Panc1 (cell line): ENCODE measurements around the gene SNX3. TPM values are rescaled to one million over a fixed set of nuclear protein-coding genes. Genes with fewer than 3 reads are reported as not detected.

Source experiments
- ATAC-seq: fragments of 200-7000 bp; cut with Tn5 transposase; 2 replicates; pipeline ENCODE4 v1.9.1; 2020; ENCODE audit warnings: mild to moderate bottlenecking, moderate library complexity
- BruUV-seq: library from RNA; stranded (reverse); fragments of 400-500 nt; replicated peaks from 2 replicates; lab custom pipeline; 2021; lab: Mats Ljungman, UMichigan
- CTCF ChIA-PET: fragments of 300-600 bp; sonication (Branson Sonifier 250); formaldehyde crosslinking; loops from one replicate; lab custom pipeline; 2022; ENCODE audit warnings: antibody characterized with exemption; lab: Charles Lee
- POLR2A ChIA-PET: fragments of 300-600 bp; sonication (Branson Sonifier 250); formaldehyde crosslinking; loops from one replicate; lab custom pipeline; 2022; ENCODE audit warnings: antibody characterized with exemption; lab: Charles Lee
- DNase-seq: peaks from one replicate; pipeline ENCODE4 v3.0.0-alpha.2; 2010; ENCODE audit warnings: low read depth, low spot score
- H3K27ac ChIP-seq: 2 replicates; pipeline ENCODE4 v1.5.1; 2011; ENCODE audit warnings: mild to moderate bottlenecking, low read length, inconsistent platforms
- H3K27me3 ChIP-seq: fragments of 200-500 bp; sonication (Bioruptor generic); 2 replicates; pipeline ENCODE4 v1.6.0; 2014; ENCODE audit warnings: low read length, inconsistent platforms; ENCODE audit not compliant: control insufficient read depth, insufficient read depth
- H3K36me3 ChIP-seq: fragments of 200-500 bp; sonication (Bioruptor generic); 2 replicates; pipeline ENCODE4 v1.5.1; 2014; ENCODE audit warnings: inconsistent platforms, mild to moderate bottlenecking, low read length, moderate library complexity; ENCODE audit not compliant: control insufficient read depth, insufficient read depth
- H3K4me1 ChIP-seq: 2 replicates; pipeline ENCODE4 v1.5.1; 2011; ENCODE audit warnings: inconsistent platforms, mild to moderate bottlenecking, low read length, moderate library complexity; ENCODE audit not compliant: control insufficient read depth, insufficient read depth
- H3K4me3 ChIP-seq, 2 experiments: 2 replicates each; pipeline ENCODE4 v1.5.1; 2011 to 2012; ENCODE audit warnings: low read depth in 2 of 2, low read length in 2 of 2, mild to moderate bottlenecking in 2 of 2, inconsistent platforms in 1 of 2, moderate library complexity in 1 of 2
- H3K9me3 ChIP-seq: fragments of 200-500 bp; sonication (Bioruptor generic); 2 replicates; pipeline ENCODE4 v1.5.1; 2014; ENCODE audit warnings: low read depth, mild to moderate bottlenecking, inconsistent platforms, low read length, moderate library complexity; ENCODE audit not compliant: control insufficient read depth, insufficient read depth
- POLR2AphosphoS5 ChIP-seq: IDR thresholded peaks from 2 replicates; pipeline ENCODE4 v1.6.1; 2012; ENCODE audit warnings: mild to moderate bottlenecking, low read depth, low read length, moderate library complexity
- SIN3A ChIP-seq: IDR thresholded peaks from 2 replicates; pipeline ENCODE4 v1.6.1; 2012; ENCODE audit warnings: low read depth, mild to moderate bottlenecking, low read length, moderate library complexity, borderline replicate concordance; ENCODE audit not compliant: insufficient read depth
- TCF7L2 ChIP-seq: IDR thresholded peaks from 2 replicates; pipeline ENCODE4 v1.6.1; 2011; ENCODE audit warnings: mild to moderate bottlenecking, low read depth, low read length, inconsistent platforms
- in situ Hi-C: cut with HindIII; loops from 2 replicates; pipeline ENCODE4 v1.10.0; 2016; ENCODE audit warnings: low sequenced_read_pairs, low pct_unique_long_range_greater_than_20kb
- intact Hi-C: fragments of 100-400 bp; cut with micrococcal nuclease; formaldehyde crosslinking; loops from one replicate; pipeline ENCODE4 v1.10.0; 2022; ENCODE audit not compliant: unreplicated experiment
- total RNA-seq: library from RNA; stranded (reverse); gene quantifications from one replicate; pipeline ENCODE4 v1.2.1, GENCODE V29; 2021; ENCODE audit not compliant: unreplicated experiment
- TF ChIP-seq, protein P1 (sequence below): fragments of 450-650 bp; IDR thresholded peaks from 2 replicates; pipeline ENCODE4 v1.5.1; 2017; ENCODE audit warnings: mild to moderate bottlenecking
- TF ChIP-seq, protein P2 (sequence below), 2 experiments: IDR thresholded peaks; 2 replicates each; pipeline ENCODE4 v1.6.1; 2011 to 2012; ENCODE audit warnings: low read depth in 2 of 2, control low read depth in 1 of 2, low read length in 1 of 2, mild to moderate bottlenecking in 1 of 2, moderate library complexity in 1 of 2; ENCODE audit not compliant: insufficient read depth in 1 of 2

SNX3 gene
- total RNA-seq, 1 experiment from 2014 or later: 223 TPM

DNA sequence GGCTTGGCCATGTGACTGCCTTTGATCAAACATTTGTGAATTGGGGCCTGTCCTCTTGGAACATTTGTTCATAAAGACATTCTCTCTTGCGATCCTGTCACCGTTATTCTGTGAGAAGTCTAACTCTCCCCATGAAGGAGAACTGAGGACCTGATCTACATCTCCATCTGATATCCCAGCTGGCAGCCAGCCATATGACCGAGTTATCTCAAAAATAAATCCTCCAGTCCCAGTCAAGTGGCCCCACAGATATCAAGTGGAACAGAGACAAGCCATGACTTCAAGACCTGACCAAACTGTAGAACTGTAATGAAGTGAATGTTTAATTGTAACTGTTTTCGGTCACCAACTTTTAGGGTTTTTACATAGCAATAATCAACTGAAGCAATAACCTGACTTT is 25.7 kb downstream of the SNX3 start:
- in situ Hi-C loops (no loop called here), intact Hi-C loops (loop anchor here (10.0 kb wide), 1 partner anchor 120 kb away; no protein-coding TSS in a partner anchor)
- TF ChIP-seq, protein P1, sequence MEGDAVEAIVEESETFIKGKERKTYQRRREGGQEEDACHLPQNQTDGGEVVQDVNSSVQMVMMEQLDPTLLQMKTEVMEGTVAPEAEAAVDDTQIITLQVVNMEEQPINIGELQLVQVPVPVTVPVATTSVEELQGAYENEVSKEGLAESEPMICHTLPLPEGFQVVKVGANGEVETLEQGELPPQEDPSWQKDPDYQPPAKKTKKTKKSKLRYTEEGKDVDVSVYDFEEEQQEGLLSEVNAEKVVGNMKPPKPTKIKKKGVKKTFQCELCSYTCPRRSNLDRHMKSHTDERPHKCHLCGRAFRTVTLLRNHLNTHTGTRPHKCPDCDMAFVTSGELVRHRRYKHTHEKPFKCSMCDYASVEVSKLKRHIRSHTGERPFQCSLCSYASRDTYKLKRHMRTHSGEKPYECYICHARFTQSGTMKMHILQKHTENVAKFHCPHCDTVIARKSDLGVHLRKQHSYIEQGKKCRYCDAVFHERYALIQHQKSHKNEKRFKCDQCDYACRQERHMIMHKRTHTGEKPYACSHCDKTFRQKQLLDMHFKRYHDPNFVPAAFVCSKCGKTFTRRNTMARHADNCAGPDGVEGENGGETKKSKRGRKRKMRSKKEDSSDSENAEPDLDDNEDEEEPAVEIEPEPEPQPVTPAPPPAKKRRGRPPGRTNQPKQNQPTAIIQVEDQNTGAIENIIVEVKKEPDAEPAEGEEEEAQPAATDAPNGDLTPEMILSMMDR: no peak
- TF ChIP-seq TCF7L2 (no peak), POLR2AphosphoS5 (no peak), SIN3A (no peak)
- TF ChIP-seq, protein P2, sequence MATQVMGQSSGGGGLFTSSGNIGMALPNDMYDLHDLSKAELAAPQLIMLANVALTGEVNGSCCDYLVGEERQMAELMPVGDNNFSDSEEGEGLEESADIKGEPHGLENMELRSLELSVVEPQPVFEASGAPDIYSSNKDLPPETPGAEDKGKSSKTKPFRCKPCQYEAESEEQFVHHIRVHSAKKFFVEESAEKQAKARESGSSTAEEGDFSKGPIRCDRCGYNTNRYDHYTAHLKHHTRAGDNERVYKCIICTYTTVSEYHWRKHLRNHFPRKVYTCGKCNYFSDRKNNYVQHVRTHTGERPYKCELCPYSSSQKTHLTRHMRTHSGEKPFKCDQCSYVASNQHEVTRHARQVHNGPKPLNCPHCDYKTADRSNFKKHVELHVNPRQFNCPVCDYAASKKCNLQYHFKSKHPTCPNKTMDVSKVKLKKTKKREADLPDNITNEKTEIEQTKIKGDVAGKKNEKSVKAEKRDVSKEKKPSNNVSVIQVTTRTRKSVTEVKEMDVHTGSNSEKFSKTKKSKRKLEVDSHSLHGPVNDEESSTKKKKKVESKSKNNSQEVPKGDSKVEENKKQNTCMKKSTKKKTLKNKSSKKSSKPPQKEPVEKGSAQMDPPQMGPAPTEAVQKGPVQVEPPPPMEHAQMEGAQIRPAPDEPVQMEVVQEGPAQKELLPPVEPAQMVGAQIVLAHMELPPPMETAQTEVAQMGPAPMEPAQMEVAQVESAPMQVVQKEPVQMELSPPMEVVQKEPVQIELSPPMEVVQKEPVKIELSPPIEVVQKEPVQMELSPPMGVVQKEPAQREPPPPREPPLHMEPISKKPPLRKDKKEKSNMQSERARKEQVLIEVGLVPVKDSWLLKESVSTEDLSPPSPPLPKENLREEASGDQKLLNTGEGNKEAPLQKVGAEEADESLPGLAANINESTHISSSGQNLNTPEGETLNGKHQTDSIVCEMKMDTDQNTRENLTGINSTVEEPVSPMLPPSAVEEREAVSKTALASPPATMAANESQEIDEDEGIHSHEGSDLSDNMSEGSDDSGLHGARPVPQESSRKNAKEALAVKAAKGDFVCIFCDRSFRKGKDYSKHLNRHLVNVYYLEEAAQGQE (IDR thresholded peaks at IDR 0.05; ENCODE audit: insufficient read depth in 1 of 2, low read depth in 2 of 2, low read length in 1 of 2): no peak
- Histone ChIP-seq H3K4me3 (no peak overlapping the region), H3K36me3 (no peaks in the 10 kb centered on the region; the same call in 1 of the 2 replicates), H3K4me1 (no peaks in the 10 kb centered on the region), H3K9me3 (no peaks in the 10 kb centered on the region), H3K27ac (no peak overlapping the region), H3K27me3 (no peaks in the 10 kb centered on the region)
- ChIA-PET POLR2A (no interaction called here), CTCF (no interaction called here)
- ATAC-seq (no peak), DNase-seq (no peak)
- no TSS peak for BruUV-seq

DNA sequence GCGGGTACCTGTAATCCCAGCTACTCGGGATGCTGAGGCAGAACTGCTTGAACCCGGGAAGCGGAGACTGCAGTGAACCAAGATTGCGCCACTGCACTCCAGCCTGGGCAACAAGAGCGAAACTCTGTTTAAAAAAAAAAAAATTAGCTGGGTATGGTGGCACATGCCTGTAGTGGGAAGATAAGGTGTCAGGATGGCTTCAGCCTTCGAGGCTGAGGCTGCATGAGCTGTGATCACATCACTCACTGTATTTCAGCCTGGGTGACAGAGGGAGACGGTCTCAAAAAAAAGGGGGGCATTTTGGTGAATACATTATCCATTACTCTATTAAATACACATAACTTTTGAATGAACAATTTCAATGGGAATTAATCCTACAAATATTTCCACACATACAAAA is 32.4 kb downstream of the SNX3 start:
- Histone ChIP-seq H3K36me3 (no peaks in the 10 kb centered on the region), H3K9me3 (no peaks in the 10 kb centered on the region), H3K27me3 (no peaks in the 10 kb centered on the region), H3K27ac (no peak overlapping the region), H3K4me1 (no peaks in the 10 kb centered on the region), H3K4me3 (no peak overlapping the region)
- ATAC-seq (no peak), DNase-seq (no peak)
- intact Hi-C loops: no loop called here
- TF ChIP-seq, protein P1: no peak
- TF ChIP-seq POLR2AphosphoS5 (no peak), SIN3A (no peak), TCF7L2 (no peak)
- TF ChIP-seq, protein P2 (IDR thresholded peaks at IDR 0.05; ENCODE audit: insufficient read depth in 1 of 2, low read depth in 2 of 2, low read length in 1 of 2): no peak
- CTCF ChIA-PET: no interaction called here
- BruUV-seq: no TSS peak
- in situ Hi-C loops: no loop called here
- POLR2A ChIA-PET: no interaction called here
